Measurements from ENCODE around the gene PRPF19. TPM values are rescaled to one million over a fixed set of nuclear protein-coding genes. Genes with fewer than 3 reads are reported as not detected.

PRPF19 gene
- total and polyA plus RNA-seq, 9 of the 15 experiments (the other 6 are each of a cell fraction or from before 2014, with no cell fraction given): 9.4 to 212 (median 73.2) TPM

GRCh38 chr11:60849641-60850520 lies 56.5 kb downstream of the PRPF19 start:
- FAIRE-seq (no peak), ATAC-seq (no peak)

More at GRCh38 chr11:60849641-60850520, 56.5 kb downstream of the PRPF19 start:
- CTCF ChIA-PET (ENCODE audit: low intra/inter-chr PET ratio): no interaction called here
- BruUV-seq (replicated peaks): no TSS peak
- Histone ChIP-seq H3K4me2 (ENCODE audit: insufficient read depth, low read length) (no peak overlapping the region), H2AFZ (ENCODE audit: low read depth, low read length) (no peak overlapping the region), H4K20me1 (replicated peaks; ENCODE audit: control insufficient read depth, insufficient read depth, low read length) (no peaks in the 10 kb centered on the region; the same call in 1 of the 2 replicates), H3K27ac (ENCODE audit: extremely low read depth, low read depth, low read length) (no peak overlapping the region), H3K4me1 (replicated peaks in 1 of 2; ENCODE audit: control insufficient read depth in 2 of 2, insufficient read depth in 2 of 2, low read length in 2 of 2) (peaks cover 21 to 52% of the 10 kb centered on the region in 2 experiments), H3K27me3 (ENCODE audit: control insufficient read depth in 2 of 2, insufficient read depth in 2 of 2, low read length in 2 of 2) (no peaks in the 10 kb centered on the region), H3K79me2 (ENCODE audit: control insufficient read depth, insufficient read depth, low read length) (peaks cover 29% of the 10 kb centered on the region), H3K9me1 (ENCODE audit: control insufficient read depth, insufficient read depth, low read length) (peaks cover 6% of the 10 kb centered on the region), H3K4me3 (no peak overlapping the region), H3K36me3 (ENCODE audit: control insufficient read depth, insufficient read depth, low read length) (peaks cover 75% of the 10 kb centered on the region; the same call in 2 of the 3 replicates), H3K9me3 (replicated peaks; ENCODE audit: control insufficient read depth, insufficient read depth, low read depth, low read length) (no peaks in the 10 kb centered on the region), H3K9ac (ENCODE audit: insufficient read depth in 1 of 2, low read depth in 2 of 2, low read length in 2 of 2) (0 out of 4 replicates have a peak overlapping the region, but pooled peaks of 1 of the 2 experiments have one; percentile 51)
- 94% methylated on average over 24 of the region's 29 CpGs for WGBS (ENCODE audit: insufficient coverage, low coverage, missing lambda C conversion rate)
- DNase-seq (ENCODE audit: extremely low read depth in 1 of 4, low spot score in 3 of 4): no peak
- in situ Hi-C loops (cut with MboI): no loop called here
- TF ChIP-seq THRA (IDR thresholded peaks at IDR 0.05) (no peak), SRSF3 (IDR thresholded peaks at IDR 0.05; ENCODE audit: insufficient read depth, low read length) (no peak), RBFOX2 (IDR thresholded peaks at IDR 0.05; ENCODE audit: low read depth, low read length) (peak; percentile 41), CBFA2T3 (IDR thresholded peaks at IDR 0.05) (no peak), ZNF589 (CRISPR knock-in tag; IDR thresholded peaks at IDR 0.05; ENCODE audit: low read depth) (no peak), TFAP4 (CRISPR knock-in tag; IDR thresholded peaks at IDR 0.05; ENCODE audit: borderline replicate concordance) (no peak), POLR2G (IDR thresholded peaks at IDR 0.05; ENCODE audit: low read depth, low read length) (peak; percentile 22; the same call in 1 of the 2 replicates), MCM3 (IDR thresholded peaks at IDR 0.05) (no peak), TBP (optimal IDR thresholded peaks at IDR 0.05; ENCODE audit: low read depth, low read length) (no peak), COPS2 (conservative IDR thresholded peaks at IDR 0.05) (no peak)
- intact Hi-C loops (cut with micrococcal nuclease): no loop called here
- POLR2A ChIA-PET: interaction anchor here (0.7 kb wide), 1 partner anchor 17 kb away, joined by 3 read pairs; no protein-coding TSS in a partner anchor
